ENCODE data around the gene ANO8.

- TF ChIP-seq, protein P1, sequence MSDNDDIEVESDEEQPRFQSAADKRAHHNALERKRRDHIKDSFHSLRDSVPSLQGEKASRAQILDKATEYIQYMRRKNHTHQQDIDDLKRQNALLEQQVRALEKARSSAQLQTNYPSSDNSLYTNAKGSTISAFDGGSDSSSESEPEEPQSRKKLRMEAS (IDR thresholded peaks at IDR 0.05; ENCODE audit: low read depth), result no peak
- TF ChIP-seq POLR2AphosphoS5 (IDR thresholded peaks at IDR 0.05; ENCODE audit: low read depth, low read length), result no peak
- TF ChIP-seq, protein P2, sequence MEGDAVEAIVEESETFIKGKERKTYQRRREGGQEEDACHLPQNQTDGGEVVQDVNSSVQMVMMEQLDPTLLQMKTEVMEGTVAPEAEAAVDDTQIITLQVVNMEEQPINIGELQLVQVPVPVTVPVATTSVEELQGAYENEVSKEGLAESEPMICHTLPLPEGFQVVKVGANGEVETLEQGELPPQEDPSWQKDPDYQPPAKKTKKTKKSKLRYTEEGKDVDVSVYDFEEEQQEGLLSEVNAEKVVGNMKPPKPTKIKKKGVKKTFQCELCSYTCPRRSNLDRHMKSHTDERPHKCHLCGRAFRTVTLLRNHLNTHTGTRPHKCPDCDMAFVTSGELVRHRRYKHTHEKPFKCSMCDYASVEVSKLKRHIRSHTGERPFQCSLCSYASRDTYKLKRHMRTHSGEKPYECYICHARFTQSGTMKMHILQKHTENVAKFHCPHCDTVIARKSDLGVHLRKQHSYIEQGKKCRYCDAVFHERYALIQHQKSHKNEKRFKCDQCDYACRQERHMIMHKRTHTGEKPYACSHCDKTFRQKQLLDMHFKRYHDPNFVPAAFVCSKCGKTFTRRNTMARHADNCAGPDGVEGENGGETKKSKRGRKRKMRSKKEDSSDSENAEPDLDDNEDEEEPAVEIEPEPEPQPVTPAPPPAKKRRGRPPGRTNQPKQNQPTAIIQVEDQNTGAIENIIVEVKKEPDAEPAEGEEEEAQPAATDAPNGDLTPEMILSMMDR (IDR thresholded peaks at IDR 0.05), result no peak
- no peak for TF ChIP-seq SMC3 (IDR thresholded peaks at IDR 0.05; ENCODE audit: low read depth, low read length)
- no peak for TF ChIP-seq FOSL2 (IDR thresholded peaks at IDR 0.05; ENCODE audit: borderline replicate concordance, low read depth)
- TF ChIP-seq JUND (IDR thresholded peaks at IDR 0.05), result no peak
- no peak for TF ChIP-seq YY1 (IDR thresholded peaks at IDR 0.05; ENCODE audit: low read depth)
- no peak for TF ChIP-seq NFIC (IDR thresholded peaks at IDR 0.05; ENCODE audit: borderline replicate concordance)
- TF ChIP-seq IRF3 (IDR thresholded peaks at IDR 0.05; ENCODE audit: low read depth, low read length), result no peak
- TF ChIP-seq EP300 (IDR thresholded peaks at IDR 0.05; ENCODE audit: borderline replicate concordance in 1 of 2, low read depth in 1 of 2, low read length in 1 of 2), result no peak
- TF ChIP-seq, protein P3, sequence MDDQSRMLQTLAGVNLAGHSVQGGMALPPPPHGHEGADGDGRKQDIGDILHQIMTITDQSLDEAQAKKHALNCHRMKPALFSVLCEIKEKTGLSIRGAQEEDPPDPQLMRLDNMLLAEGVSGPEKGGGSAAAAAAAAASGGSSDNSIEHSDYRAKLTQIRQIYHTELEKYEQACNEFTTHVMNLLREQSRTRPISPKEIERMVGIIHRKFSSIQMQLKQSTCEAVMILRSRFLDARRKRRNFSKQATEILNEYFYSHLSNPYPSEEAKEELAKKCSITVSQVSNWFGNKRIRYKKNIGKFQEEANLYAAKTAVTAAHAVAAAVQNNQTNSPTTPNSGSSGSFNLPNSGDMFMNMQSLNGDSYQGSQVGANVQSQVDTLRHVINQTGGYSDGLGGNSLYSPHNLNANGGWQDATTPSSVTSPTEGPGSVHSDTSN (IDR thresholded peaks at IDR 0.05), result no peak
- TF ChIP-seq, protein P4, sequence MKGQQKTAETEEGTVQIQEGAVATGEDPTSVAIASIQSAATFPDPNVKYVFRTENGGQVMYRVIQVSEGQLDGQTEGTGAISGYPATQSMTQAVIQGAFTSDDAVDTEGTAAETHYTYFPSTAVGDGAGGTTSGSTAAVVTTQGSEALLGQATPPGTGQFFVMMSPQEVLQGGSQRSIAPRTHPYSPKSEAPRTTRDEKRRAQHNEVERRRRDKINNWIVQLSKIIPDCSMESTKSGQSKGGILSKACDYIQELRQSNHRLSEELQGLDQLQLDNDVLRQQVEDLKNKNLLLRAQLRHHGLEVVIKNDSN (IDR thresholded peaks at IDR 0.05; ENCODE audit: borderline replicate concordance, low read depth), result no peak
- TF ChIP-seq TEAD4 (IDR thresholded peaks at IDR 0.05; ENCODE audit: borderline replicate concordance, insufficient read depth), result no peak
- TF ChIP-seq EZH2phosphoT487 (IDR thresholded peaks at IDR 0.05; ENCODE audit: borderline replicate concordance, low read depth), result no peak
Measured at GRCh38 chr19:17357078-17357666, 22.5 kb upstream of the ANO8 start.

All from SK-N-SH (cell line).